ENCODE results near the gene PNO1. TPM values are rescaled to one million over a fixed set of nuclear protein-coding genes. Genes with fewer than 3 reads are reported as not detected.

The PNO1 gene
- total and polyA plus RNA-seq, 2 donors (not counting 1 experiment from before 2014, with no cell fraction given) = 12.9 to 13.4 TPM

DNA sequence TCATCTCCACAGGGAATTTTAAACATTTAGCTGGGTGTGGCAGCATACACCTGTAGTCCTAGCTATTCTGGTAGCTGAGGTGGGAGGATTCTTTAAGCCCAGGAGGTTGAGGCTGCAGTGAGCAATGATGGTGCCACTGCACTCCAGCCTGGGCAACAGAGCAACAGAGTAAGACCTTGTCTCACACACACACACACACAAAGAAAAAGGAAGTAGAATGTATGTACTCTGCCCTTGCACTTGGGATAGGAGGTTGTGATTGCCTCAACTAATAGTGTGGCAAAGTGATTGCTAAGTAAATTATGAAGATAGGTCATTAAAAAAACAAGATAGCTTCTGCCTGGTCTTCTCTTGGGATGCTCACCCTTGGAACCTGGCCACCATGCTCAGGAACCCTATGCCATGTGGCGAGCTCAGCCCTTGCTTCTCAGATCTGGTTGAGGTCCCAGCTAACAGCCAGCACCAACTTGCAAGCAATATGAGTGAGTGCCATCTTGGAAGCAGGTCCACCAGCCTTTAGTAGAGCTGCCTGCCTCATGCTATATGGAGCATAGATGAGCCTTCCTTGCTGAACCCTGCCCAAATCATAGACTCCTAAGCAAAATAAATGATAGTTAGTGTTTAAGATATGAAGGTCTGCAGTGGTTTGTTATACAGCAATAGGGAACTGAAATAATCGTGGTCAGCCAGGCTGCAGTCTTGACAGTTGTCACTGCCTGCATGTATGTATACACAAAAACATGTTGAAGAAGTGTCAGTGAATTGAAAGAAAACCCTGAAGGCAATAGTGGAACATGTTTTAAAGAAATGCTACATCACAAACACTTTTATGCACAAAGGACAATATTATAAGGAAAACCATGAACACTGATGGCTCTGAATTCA is 30.1 kb upstream of the PNO1 start:
- Histone ChIP-seq H4K20me1 (ENCODE audit: control insufficient read depth, extremely low read depth, insufficient read depth, low read length) (no peaks in the 10 kb centered on the region), H3K4me1 (ENCODE audit: control insufficient read depth, extremely low read depth, insufficient read depth, low read length) (no peaks in the 10 kb centered on the region), H3K4me2 (ENCODE audit: extremely low read depth, insufficient read depth, low read length) (no peak overlapping the region), H3K79me2 (ENCODE audit: control insufficient read depth, insufficient read depth, low read length) (no peaks in the 10 kb centered on the region), H3K36me3 (ENCODE audit: control insufficient read depth, insufficient read depth, low read length) (no peaks in the 10 kb centered on the region), H3K9ac (ENCODE audit: insufficient read depth, low read length) (no peak overlapping the region), H3K9me3 (ENCODE audit: control insufficient read depth, insufficient read depth, low read depth, low read length) (no peaks in the 10 kb centered on the region), H3K4me3 (replicated peaks in 1 of 4; ENCODE audit: control extremely low read depth in 1 of 4, insufficient read depth in 1 of 4, low read depth in 3 of 4, low read length in 4 of 4) (no peak overlapping the region), H3K27ac (ENCODE audit: insufficient read depth, low read length) (no peak overlapping the region), H3K27me3 (ENCODE audit: control insufficient read depth, insufficient read depth, low read length) (no peaks in the 10 kb centered on the region), H2AFZ (ENCODE audit: low read length) (no peak overlapping the region)
- no peak for TF ChIP-seq EZH2 (IDR thresholded peaks at IDR 0.05; ENCODE audit: low read length, missing control alignments)
- TF ChIP-seq, protein P1, sequence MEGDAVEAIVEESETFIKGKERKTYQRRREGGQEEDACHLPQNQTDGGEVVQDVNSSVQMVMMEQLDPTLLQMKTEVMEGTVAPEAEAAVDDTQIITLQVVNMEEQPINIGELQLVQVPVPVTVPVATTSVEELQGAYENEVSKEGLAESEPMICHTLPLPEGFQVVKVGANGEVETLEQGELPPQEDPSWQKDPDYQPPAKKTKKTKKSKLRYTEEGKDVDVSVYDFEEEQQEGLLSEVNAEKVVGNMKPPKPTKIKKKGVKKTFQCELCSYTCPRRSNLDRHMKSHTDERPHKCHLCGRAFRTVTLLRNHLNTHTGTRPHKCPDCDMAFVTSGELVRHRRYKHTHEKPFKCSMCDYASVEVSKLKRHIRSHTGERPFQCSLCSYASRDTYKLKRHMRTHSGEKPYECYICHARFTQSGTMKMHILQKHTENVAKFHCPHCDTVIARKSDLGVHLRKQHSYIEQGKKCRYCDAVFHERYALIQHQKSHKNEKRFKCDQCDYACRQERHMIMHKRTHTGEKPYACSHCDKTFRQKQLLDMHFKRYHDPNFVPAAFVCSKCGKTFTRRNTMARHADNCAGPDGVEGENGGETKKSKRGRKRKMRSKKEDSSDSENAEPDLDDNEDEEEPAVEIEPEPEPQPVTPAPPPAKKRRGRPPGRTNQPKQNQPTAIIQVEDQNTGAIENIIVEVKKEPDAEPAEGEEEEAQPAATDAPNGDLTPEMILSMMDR (conservative IDR thresholded peaks at IDR 0.05 in 1 of 2, IDR thresholded peaks at IDR 0.05 in 1 of 2; ENCODE audit: low read depth in 1 of 2, low read length in 2 of 2) = no peak
- DNase-seq (ENCODE audit: low read depth in 2 of 2) = no peak

GRCh38 chr2:68134120-68134519 is 23.6 kb upstream of the PNO1 start:
- Histone ChIP-seq H3K4me2 (ENCODE audit: extremely low read depth, insufficient read depth, low read length) (no peak overlapping the region), H3K36me3 (ENCODE audit: control insufficient read depth, insufficient read depth, low read length) (no peaks in the 10 kb centered on the region), H3K4me3 (replicated peaks in 1 of 4; ENCODE audit: control extremely low read depth in 1 of 4, insufficient read depth in 1 of 4, low read depth in 3 of 4, low read length in 4 of 4) (no peak overlapping the region), H2AFZ (ENCODE audit: low read length) (no peak overlapping the region), H4K20me1 (ENCODE audit: control insufficient read depth, extremely low read depth, insufficient read depth, low read length) (no peaks in the 10 kb centered on the region), H3K9me3 (ENCODE audit: control insufficient read depth, insufficient read depth, low read depth, low read length) (no peaks in the 10 kb centered on the region), H3K27me3 (ENCODE audit: control insufficient read depth, insufficient read depth, low read length) (no peaks in the 10 kb centered on the region), H3K9ac (ENCODE audit: insufficient read depth, low read length) (no peak overlapping the region), H3K27ac (ENCODE audit: insufficient read depth, low read length) (no peak overlapping the region), H3K4me1 (ENCODE audit: control insufficient read depth, extremely low read depth, insufficient read depth, low read length) (no peaks in the 10 kb centered on the region), H3K79me2 (ENCODE audit: control insufficient read depth, insufficient read depth, low read length) (no peaks in the 10 kb centered on the region)
- TF ChIP-seq, protein P1 (conservative IDR thresholded peaks at IDR 0.05 in 1 of 2, IDR thresholded peaks at IDR 0.05 in 1 of 2; ENCODE audit: low read depth in 1 of 2, low read length in 2 of 2) = no peak
- TF ChIP-seq EZH2 (IDR thresholded peaks at IDR 0.05; ENCODE audit: low read length, missing control alignments) = no peak
- no peak for DNase-seq (ENCODE audit: low read depth in 2 of 2)

GRCh38 chr2:68134554-68134953 is 23.1 kb upstream of the PNO1 start:
- H2AFZ ChIP-seq (ENCODE audit: low read length) = no peak overlapping the region
- H3K36me3 ChIP-seq (ENCODE audit: control insufficient read depth, insufficient read depth, low read length) = no peaks in the 10 kb centered on the region
- no peak overlapping the region for H3K4me3 ChIP-seq (replicated peaks in 1 of 4; ENCODE audit: control extremely low read depth in 1 of 4, insufficient read depth in 1 of 4, low read depth in 3 of 4, low read length in 4 of 4)
- no peaks in the 10 kb centered on the region for H3K79me2 ChIP-seq (ENCODE audit: control insufficient read depth, insufficient read depth, low read length)
- no peaks in the 10 kb centered on the region for H3K27me3 ChIP-seq (ENCODE audit: control insufficient read depth, insufficient read depth, low read length)
- DNase-seq (ENCODE audit: low read depth in 2 of 2) = no peak
- H3K4me1 ChIP-seq (ENCODE audit: control insufficient read depth, extremely low read depth, insufficient read depth, low read length) = no peaks in the 10 kb centered on the region
- no peak overlapping the region for H3K9ac ChIP-seq (ENCODE audit: insufficient read depth, low read length)
- no peaks in the 10 kb centered on the region for H4K20me1 ChIP-seq (ENCODE audit: control insufficient read depth, extremely low read depth, insufficient read depth, low read length)
- H3K9me3 ChIP-seq (ENCODE audit: control insufficient read depth, insufficient read depth, low read depth, low read length) = no peaks in the 10 kb centered on the region
- no peak overlapping the region for H3K4me2 ChIP-seq (ENCODE audit: extremely low read depth, insufficient read depth, low read length)
- H3K27ac ChIP-seq (ENCODE audit: insufficient read depth, low read length) = no peak overlapping the region
- TF ChIP-seq, protein P1 (conservative IDR thresholded peaks at IDR 0.05 in 1 of 2, IDR thresholded peaks at IDR 0.05 in 1 of 2; ENCODE audit: low read depth in 1 of 2, low read length in 2 of 2) = no peak
- TF ChIP-seq EZH2 (IDR thresholded peaks at IDR 0.05; ENCODE audit: low read length, missing control alignments) = no peak

Measured in fibroblast of lung (primary cell).